Measurements from ENCODE around the gene PDE7B.

DNA sequence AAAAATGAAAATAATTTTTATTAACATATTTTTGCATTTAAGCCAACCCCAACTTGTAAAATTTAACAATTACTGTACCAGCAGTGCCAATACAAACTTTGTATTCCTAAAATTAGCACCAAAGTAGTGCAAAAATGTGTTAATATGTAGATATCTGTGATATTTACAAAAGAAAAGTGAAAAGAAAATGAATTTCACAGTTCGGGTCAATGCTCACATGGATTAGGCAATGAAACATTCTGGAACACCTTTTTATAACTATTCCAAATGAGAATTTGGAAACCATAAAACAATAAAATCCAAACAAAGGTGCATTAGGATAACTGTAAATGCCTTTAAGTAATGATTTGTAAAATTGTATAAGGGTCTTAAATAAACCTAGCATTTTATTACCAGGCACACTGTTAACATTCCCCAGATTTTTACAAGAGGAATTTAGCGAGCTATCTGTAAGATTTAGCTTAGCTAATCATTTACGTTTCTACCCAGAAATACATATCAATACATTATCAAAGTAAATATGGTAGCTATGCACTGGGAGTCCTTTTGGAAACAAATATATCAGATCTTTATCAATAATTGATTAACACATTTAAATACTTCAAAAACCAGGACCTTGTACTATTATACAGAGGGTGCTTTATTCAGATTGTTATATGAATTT, 286.4 kb downstream of the PDE7B start:
- TF ChIP-seq, protein P1, sequence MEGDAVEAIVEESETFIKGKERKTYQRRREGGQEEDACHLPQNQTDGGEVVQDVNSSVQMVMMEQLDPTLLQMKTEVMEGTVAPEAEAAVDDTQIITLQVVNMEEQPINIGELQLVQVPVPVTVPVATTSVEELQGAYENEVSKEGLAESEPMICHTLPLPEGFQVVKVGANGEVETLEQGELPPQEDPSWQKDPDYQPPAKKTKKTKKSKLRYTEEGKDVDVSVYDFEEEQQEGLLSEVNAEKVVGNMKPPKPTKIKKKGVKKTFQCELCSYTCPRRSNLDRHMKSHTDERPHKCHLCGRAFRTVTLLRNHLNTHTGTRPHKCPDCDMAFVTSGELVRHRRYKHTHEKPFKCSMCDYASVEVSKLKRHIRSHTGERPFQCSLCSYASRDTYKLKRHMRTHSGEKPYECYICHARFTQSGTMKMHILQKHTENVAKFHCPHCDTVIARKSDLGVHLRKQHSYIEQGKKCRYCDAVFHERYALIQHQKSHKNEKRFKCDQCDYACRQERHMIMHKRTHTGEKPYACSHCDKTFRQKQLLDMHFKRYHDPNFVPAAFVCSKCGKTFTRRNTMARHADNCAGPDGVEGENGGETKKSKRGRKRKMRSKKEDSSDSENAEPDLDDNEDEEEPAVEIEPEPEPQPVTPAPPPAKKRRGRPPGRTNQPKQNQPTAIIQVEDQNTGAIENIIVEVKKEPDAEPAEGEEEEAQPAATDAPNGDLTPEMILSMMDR (IDR thresholded peaks at IDR 0.05): no peak
- no peak for TF ChIP-seq POLR2A (IDR thresholded peaks at IDR 0.05)

All from thyroid gland (tissue), 4 donors.